K562 (cell line): ENCODE data around the gene PLEKHG5. TPM values are rescaled to one million over a fixed set of nuclear protein-coding genes. Genes with fewer than 3 reads are reported as not detected.
A peak's percentile ranks its signal among the peaks of the same experiment; 100 is the strongest.

ENCODE experiments used
- ATAC-seq: fragments of 200-7000 bp; cut with Tn5 transposase; 3 replicates; pipeline ENCODE4 v1.9.1; 2020; ENCODE audit warnings: moderate library complexity
- BruUV-seq: library from RNA; stranded (reverse); fragments of 400-500 nt; replicated peaks from 2 replicates; lab custom pipeline; 2021; lab: Mats Ljungman, UMichigan
- CTCF ChIA-PET: fragments of 300-600 bp; formaldehyde crosslinking; extraction: SDS; loops from one replicate; lab custom pipeline; 2021; ENCODE audit warnings: low intra/inter-chr PET ratio; lab: Yijun Ruan, JAX
- POLR2A ChIA-PET: fragments of 300-600, 350-650 bp; sonication (Branson Sonifier 250); formaldehyde crosslinking; extraction: SDS; loops from one replicate; lab custom pipeline; 2021; ENCODE audit warnings: antibody characterized with exemption, inconsistent platforms; lab: Yijun Ruan, JAX
- DNase-seq, 4 experiments: peaks; one replicate each; pipeline versions ENCODE4 v3.0.0 to v3.0.0-alpha.2; 2011 to 2018; ENCODE audit warnings: low spot score in 3 of 4, mixed read lengths in 3 of 4; ENCODE audit errors: extremely low read depth in 1 of 4
- FAIRE-seq: peaks from 2 replicates; lab custom pipeline; 2011; peaks lifted over from hg19 to GRCh38; lab: Jason Lieb, UNC
- H2AFZ ChIP-seq: 2 replicates; pipeline ENCODE4 v1.6.0; 2011; ENCODE audit warnings: low read depth, low read length, control low read depth, inconsistent platforms
- H3K27ac ChIP-seq: fragments of 200-600 bp; 3 replicates; pipeline ENCODE4 v1.8.0; 2011; ENCODE audit warnings: low read depth, mild to moderate bottlenecking, control low read depth, inconsistent platforms, low read length, moderate library complexity, mixed read lengths; ENCODE audit errors: extremely low read depth
- H3K27me3 ChIP-seq, 2 experiments: fragments of 300-600 bp in 1 of 2; 2 replicates in 1 of 2; 3 replicates in 1 of 2; pipeline versions ENCODE4 v1.6.0 to v1.8.0; 2011; ENCODE audit warnings: inconsistent platforms in 2 of 2, low read length in 2 of 2, mild to moderate bottlenecking in 1 of 2, mixed read lengths in 1 of 2, moderate library complexity in 1 of 2; ENCODE audit not compliant: control insufficient read depth in 2 of 2, insufficient read depth in 2 of 2
- H3K36me3 ChIP-seq: fragments of 300-600 bp; 3 replicates; pipeline ENCODE4 v1.8.0; 2011; ENCODE audit warnings: mild to moderate bottlenecking, low read length, inconsistent platforms; ENCODE audit not compliant: control insufficient read depth, insufficient read depth
- H3K4me1 ChIP-seq, 2 experiments: fragments of 200-600 bp in 1 of 2; replicated peaks in 1 of 2; 2 replicates in 1 of 2; 3 replicates in 1 of 2; pipeline versions ENCODE4 v1.5.1 to v1.8.0; 2011; ENCODE audit warnings: inconsistent platforms in 2 of 2, low read length in 2 of 2, mild to moderate bottlenecking in 1 of 2, mixed read lengths in 1 of 2, moderate library complexity in 1 of 2; ENCODE audit not compliant: control insufficient read depth in 2 of 2, insufficient read depth in 2 of 2
- H3K4me2 ChIP-seq: 2 replicates; pipeline ENCODE4 v1.6.1; 2011; ENCODE audit warnings: low read length, control low read depth, inconsistent platforms, mixed read lengths; ENCODE audit not compliant: insufficient read depth
- H3K4me3 ChIP-seq: fragments of 200-600 bp; sonication (generic), shearing (Covaris generic); 2 replicates; pipeline ENCODE4 v1.5.1; 2016; ENCODE audit warnings: control low read depth, inconsistent platforms
- H3K79me2 ChIP-seq: fragments of 200-600 bp; 3 replicates; pipeline ENCODE4 v1.8.0; 2011; ENCODE audit warnings: low read length, inconsistent platforms; ENCODE audit not compliant: control insufficient read depth, insufficient read depth
- H3K9ac ChIP-seq, 2 experiments: 2 replicates each; pipeline versions ENCODE4 v1.6.0 to v1.6.1; 2011; ENCODE audit warnings: low read depth in 2 of 2, low read length in 2 of 2, control low read depth in 1 of 2, inconsistent platforms in 1 of 2, mild to moderate bottlenecking in 1 of 2, mixed read lengths in 1 of 2; ENCODE audit not compliant: insufficient read depth in 1 of 2
- H3K9me1 ChIP-seq: one replicate; pipeline ENCODE4 v1.6.0; 2011; ENCODE audit warnings: inconsistent platforms, mild to moderate bottlenecking, low read length, moderate library complexity; ENCODE audit not compliant: control insufficient read depth, insufficient read depth
- H3K9me3 ChIP-seq: replicated peaks from 2 replicates; pipeline ENCODE4 v1.5.1; 2011; ENCODE audit warnings: low read depth, low read length, inconsistent platforms; ENCODE audit not compliant: control insufficient read depth, insufficient read depth
- H4K20me1 ChIP-seq: replicated peaks from 2 replicates; pipeline ENCODE4 v1.6.1; 2011; ENCODE audit warnings: low read length, inconsistent platforms, mixed read lengths; ENCODE audit not compliant: control insufficient read depth, insufficient read depth
- DEAF1 ChIP-seq: fragments of 450-650 bp; formaldehyde crosslinking; IDR thresholded peaks from 2 replicates; pipeline ENCODE4 v1.4.0; 2020; ENCODE audit warnings: mild to moderate bottlenecking, moderate library complexity
- DMBX1 ChIP-seq: fragments of 250-450 bp; sonication (Bioruptor Pico); IDR thresholded peaks from 2 replicates; pipeline ENCODE4 v1.8.0; 2022; ENCODE audit warnings: inconsistent platforms, mild to moderate bottlenecking, moderate library complexity, borderline replicate concordance
- E2F6 ChIP-seq, 2 experiments: IDR thresholded peaks; 2 replicates each; pipeline ENCODE4 v1.6.1; 2011; ENCODE audit warnings: borderline replicate concordance in 1 of 2, control low read depth in 1 of 2, low read depth in 1 of 2, low read length in 1 of 2, mild to moderate bottlenecking in 1 of 2, mixed read lengths in 1 of 2, moderate library complexity in 1 of 2; ENCODE audit not compliant: insufficient read depth in 1 of 2, insufficient read length in 1 of 2, poor library complexity in 1 of 2, severe bottlenecking in 1 of 2; ENCODE audit errors: extremely low read depth in 1 of 2
- GTF3C2 ChIP-seq: IDR thresholded peaks from 3 replicates; pipeline ENCODE4 v1.6.1; 2011; ENCODE audit warnings: borderline replicate concordance, mild to moderate bottlenecking, moderate library complexity; ENCODE audit not compliant: insufficient read length; ENCODE audit errors: extremely low read depth
- HINFP ChIP-seq: fragments of 450-650 bp; conservative IDR thresholded peaks from 2 replicates; pipeline ENCODE4 v1.6.1; 2016; ENCODE audit warnings: missing genetic modification characterization, low read depth, mild to moderate bottlenecking, control low read depth, missing compliant biosample characterization
- PREB ChIP-seq: sonication (generic); formaldehyde crosslinking; IDR thresholded peaks from 2 replicates; pipeline ENCODE4 v1.8.1; 2023; ENCODE audit warnings: mild to moderate bottlenecking, missing genetic modification reagents
- RBM17 ChIP-seq: fragments of 200-400 bp; formaldehyde crosslinking; IDR thresholded peaks from 2 replicates; pipeline ENCODE4 v1.6.1; 2017; ENCODE audit warnings: low read depth, mild to moderate bottlenecking, low read length, borderline replicate concordance
- SMC3 ChIP-seq: conservative IDR thresholded peaks from 2 replicates; pipeline ENCODE4 v1.6.1; 2011; ENCODE audit warnings: low read depth, low read length, improper control_type of control experiment; ENCODE audit not compliant: insufficient read depth
- YBX1 ChIP-seq: fragments of 450-650 bp; IDR thresholded peaks from 2 replicates; pipeline ENCODE4 v1.7.1; 2016; ENCODE audit warnings: mild to moderate bottlenecking
- ZNF778 ChIP-seq: fragments of 450-650 bp; formaldehyde crosslinking; IDR thresholded peaks from 2 replicates; pipeline ENCODE4 v1.4.0; 2020; ENCODE audit warnings: mild to moderate bottlenecking, moderate library complexity
- WGBS: fragments of 100-300 bp; shearing (Covaris generic); methylation state at CpG from one replicate; pipeline ENCODE4 v1.1.6; 2016; ENCODE audit warnings: low coverage, mixed read lengths; ENCODE audit not compliant: insufficient coverage; ENCODE audit errors: missing lambda C conversion rate; 5-methylcytosine and 5-hydroxymethylcytosine counted together
- in situ Hi-C: fragments of 300-500 bp; cut with MboI; formaldehyde crosslinking; loops from 4 replicates; pipeline ENCODE4 v1.15.0; 2018; ENCODE audit warnings: inconsistent platforms, mixed read lengths
- intact Hi-C: fragments of 100-400 bp; cut with micrococcal nuclease; formaldehyde crosslinking; loops from 2 replicates; pipeline ENCODE4 v1.14.2; 2022
- polyA plus RNA-seq, 8 experiments: library from polyadenylated mRNA; depleted of rRNA in 4 of 8; stranded (reverse) in 5 of 8; unstranded in 3 of 8; fragments of >200 nt; fragmentation: Nextera tagmentation in 2 of 8; fragmentation: Illumina TruSeq in 1 of 8; extraction: Ambion mirVana in 2 of 8; extraction: Trizol in 1 of 8; gene quantifications; 2 replicates each; pipeline versions ENCODE4 v1.2.1 to v1.2.3, GENCODE V29; 2011 to 2014; ENCODE audit warnings: inconsistent platforms in 1 of 8, missing spikeins in 1 of 8
- total RNA-seq, 7 experiments: library from RNA; depleted of rRNA in 6 of 7; stranded (reverse); fragments of >200 nt in 6 of 7; fragmentation: Illumina TruSeq in 2 of 7; extraction: Trizol in 2 of 7; gene quantifications; 2 replicates each; pipeline versions ENCODE4 v1.2.1 to v1.2.3, GENCODE V29; 2011 to 2021; ENCODE audit warnings: low replicate concordance in 1 of 7

PLEKHG5 gene
- total and polyA plus RNA-seq, 9 of the 15 experiments (the other 6 are each of a cell fraction or from before 2014, with no cell fraction given) = 0.04 to 0.29 (median 0.09) TPM; not detected in 3

- intact Hi-C loops = no loop called here
- Histone ChIP-seq H3K4me1 (peaks cover 9 to 59% of the 10 kb centered on the region in 2 experiments; a peak in 4 of 5 replicates), H3K79me2 (no peaks in the 10 kb centered on the region), H4K20me1 (peaks cover 44% of the 10 kb centered on the region), H2AFZ (no peak overlapping the region), H3K27ac (no peak overlapping the region), H3K27me3 (peaks cover 78 to 94% of the 10 kb centered on the region in 2 experiments), H3K36me3 (no peaks in the 10 kb centered on the region), H3K4me3 (no peak overlapping the region), H3K9me1 (peaks cover 2% of the 10 kb centered on the region), H3K9ac (0 out of 4 replicates have a peak overlapping the region, but pooled peaks of 1 of the 2 experiments have one; percentile 8), H3K4me2 (no peak overlapping the region), H3K9me3 (no peaks in the 10 kb centered on the region)
- CTCF ChIA-PET = interaction anchor here (0.6 kb wide), 1 partner anchor 155 kb away, joined by 3 read pairs; no protein-coding TSS in a partner anchor
- POLR2A ChIA-PET = interaction anchor here (0.9 to 1.0 kb wide), 2 partner anchors 25 to 29 kb away, joined by 3 read pairs; no protein-coding TSS in a partner anchor
- BruUV-seq = no TSS peak
- no peak for ATAC-seq
- 6% methylated on average over 5 of the region's 5 CpGs for WGBS
- in situ Hi-C loops = no loop called here
- DNase-seq = no peak
- FAIRE-seq = no peak
- no peak for TF ChIP-seq E2F6 (IDR thresholded peaks at IDR 0.05; ENCODE audit: borderline replicate concordance in 1 of 2, extremely low read depth in 1 of 2, insufficient read depth in 1 of 2, insufficient read length in 1 of 2, low read depth in 1 of 2, low read length in 1 of 2, poor library complexity in 1 of 2, severe bottlenecking in 1 of 2)
- no peak for TF ChIP-seq RBM17
- TF ChIP-seq PREB = no peak
- TF ChIP-seq ZNF778 (CRISPR knock-in tag) = no peak
- no peak for TF ChIP-seq GTF3C2
- no peak for TF ChIP-seq DEAF1 (CRISPR knock-in tag)
- TF ChIP-seq DMBX1 (CRISPR knock-in tag) = no peak
- TF ChIP-seq SMC3 = no peak
- TF ChIP-seq YBX1 = no peak
- TF ChIP-seq HINFP (tag) = no peak
These were observed 24.7 kb downstream of the PLEKHG5 start for GRCh38 chr1:6466751-6467150.
